ENCODE data around the gene KRT72. TPM values are rescaled to one million over a fixed set of nuclear protein-coding genes. Genes with fewer than 3 reads are reported as not detected.

The KRT72 gene
- total RNA-seq, 1 experiment from 2014 or later = not detected

DNA sequence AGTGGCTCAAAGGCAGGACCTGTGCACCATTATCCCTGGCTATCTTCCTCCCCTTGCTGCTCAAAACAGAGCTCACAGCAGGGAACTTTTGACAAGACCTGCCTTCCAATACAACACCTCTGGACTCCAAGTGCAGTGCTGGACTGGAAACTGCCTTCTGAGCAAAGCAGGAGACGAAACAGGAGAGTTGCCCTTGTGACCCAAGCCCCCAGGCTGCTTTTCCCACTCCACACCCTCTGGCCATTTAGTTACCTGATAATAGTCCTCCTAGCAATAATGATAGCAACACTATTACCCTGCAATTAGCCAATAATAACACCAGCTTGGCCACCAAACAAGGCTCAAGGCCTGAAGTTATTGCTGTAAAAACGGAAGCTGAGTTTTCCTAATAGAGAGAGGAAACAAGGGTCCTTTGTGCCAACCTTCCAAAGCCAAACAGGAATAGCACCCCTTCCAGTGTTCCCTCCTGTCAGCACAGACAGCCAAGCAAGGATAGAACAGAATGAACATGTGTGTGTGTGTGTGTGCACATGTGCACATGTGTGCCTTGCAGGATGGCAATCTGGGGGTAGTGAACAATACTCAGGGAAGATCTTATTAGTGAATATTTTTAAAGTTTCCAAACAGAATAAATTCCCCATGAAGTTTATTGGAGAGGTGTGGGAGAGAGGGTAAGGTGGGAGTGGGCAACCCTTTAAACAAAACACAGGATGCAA lies 26.3 kb upstream of the KRT72 start:
- Histone ChIP-seq H3K36me3 (ENCODE audit: low read depth, low read length) (no peaks in the 10 kb centered on the region), H4K20me1 (ENCODE audit: low read length) (no peaks in the 10 kb centered on the region), H3K27ac (ENCODE audit: low read length) (no peak overlapping the region), H3K79me2 (ENCODE audit: low read length) (no peaks in the 10 kb centered on the region), H3K4me1 (ENCODE audit: insufficient read depth, low read length) (no peaks in the 10 kb centered on the region), H3K4me3 (ENCODE audit: low read length) (no peak overlapping the region), H3K9me2 (replicated peaks; ENCODE audit: low read length) (no peaks in the 10 kb centered on the region), H3F3A (ENCODE audit: low read length, unreplicated experiment) (no peaks in the 10 kb centered on the region), H2AFZ (ENCODE audit: low read length) (no peak overlapping the region), H3K4me2 (ENCODE audit: low read length) (no peak overlapping the region), H3K27me3 (ENCODE audit: low read length) (0 out of 2 replicates have a peak, but pooled peaks cover 12% of the 10 kb centered on the region), H3K9me3 (ENCODE audit: low read length) (no peaks in the 10 kb centered on the region), H3K9ac (ENCODE audit: low read length) (no peak overlapping the region)
- no peak for TF ChIP-seq EZH2 (IDR thresholded peaks at IDR 0.05; ENCODE audit: low read length, unreplicated experiment)
- TF ChIP-seq, protein P1, sequence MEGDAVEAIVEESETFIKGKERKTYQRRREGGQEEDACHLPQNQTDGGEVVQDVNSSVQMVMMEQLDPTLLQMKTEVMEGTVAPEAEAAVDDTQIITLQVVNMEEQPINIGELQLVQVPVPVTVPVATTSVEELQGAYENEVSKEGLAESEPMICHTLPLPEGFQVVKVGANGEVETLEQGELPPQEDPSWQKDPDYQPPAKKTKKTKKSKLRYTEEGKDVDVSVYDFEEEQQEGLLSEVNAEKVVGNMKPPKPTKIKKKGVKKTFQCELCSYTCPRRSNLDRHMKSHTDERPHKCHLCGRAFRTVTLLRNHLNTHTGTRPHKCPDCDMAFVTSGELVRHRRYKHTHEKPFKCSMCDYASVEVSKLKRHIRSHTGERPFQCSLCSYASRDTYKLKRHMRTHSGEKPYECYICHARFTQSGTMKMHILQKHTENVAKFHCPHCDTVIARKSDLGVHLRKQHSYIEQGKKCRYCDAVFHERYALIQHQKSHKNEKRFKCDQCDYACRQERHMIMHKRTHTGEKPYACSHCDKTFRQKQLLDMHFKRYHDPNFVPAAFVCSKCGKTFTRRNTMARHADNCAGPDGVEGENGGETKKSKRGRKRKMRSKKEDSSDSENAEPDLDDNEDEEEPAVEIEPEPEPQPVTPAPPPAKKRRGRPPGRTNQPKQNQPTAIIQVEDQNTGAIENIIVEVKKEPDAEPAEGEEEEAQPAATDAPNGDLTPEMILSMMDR (conservative IDR thresholded peaks at IDR 0.05; ENCODE audit: low read depth, low read length) = no peak
- no peak for TF ChIP-seq EZH2phosphoT487 (IDR thresholded peaks at IDR 0.05; ENCODE audit: borderline replicate concordance, low read length)
- no peak for ATAC-seq
- no TSS peak for BruUV-seq (replicated peaks)
- ChIA-PET CTCF (no interaction called here), POLR2A (ENCODE audit: unreplicated experiment) (no interaction called here)
- intact Hi-C loops (cut with micrococcal nuclease) = no loop called here
- no peak for DNase-seq

DNA sequence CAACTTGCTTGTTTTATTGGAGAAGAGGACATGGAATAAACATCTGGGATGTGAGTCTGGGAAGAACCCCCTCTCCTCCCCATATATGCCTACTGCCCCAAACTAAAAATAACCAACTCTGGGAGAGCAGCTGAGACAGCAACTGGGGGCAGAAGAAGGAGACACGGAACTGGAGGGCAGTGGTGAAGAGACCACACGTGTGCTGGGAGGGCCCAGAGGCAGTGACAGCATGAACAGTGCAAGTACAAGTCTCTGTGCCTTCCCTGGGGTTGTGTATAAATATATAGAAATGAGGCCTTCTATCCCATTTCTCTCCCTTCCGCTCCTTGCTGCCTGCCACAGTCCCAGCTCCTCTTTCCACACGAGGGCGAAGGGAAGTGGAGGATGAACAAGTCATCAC lies 21.1 kb upstream of the KRT72 start:
- ATAC-seq = no peak
- BruUV-seq (replicated peaks) = no TSS peak
- DNase-seq = no peak
- no peaks in the 10 kb centered on the region for H4K20me1 ChIP-seq (ENCODE audit: low read length)
- peaks cover 25% of the 10 kb centered on the region for H3K27me3 ChIP-seq (ENCODE audit: low read length)
- CTCF ChIA-PET = no interaction called here
- TF ChIP-seq EZH2 (IDR thresholded peaks at IDR 0.05; ENCODE audit: low read length, unreplicated experiment) (no peak), EZH2phosphoT487 (IDR thresholded peaks at IDR 0.05; ENCODE audit: borderline replicate concordance, low read length) (no peak)
- TF ChIP-seq, protein P1 (conservative IDR thresholded peaks at IDR 0.05; ENCODE audit: low read depth, low read length) = no peak
- no peaks in the 10 kb centered on the region for H3K4me1 ChIP-seq (ENCODE audit: insufficient read depth, low read length)
- H3K4me3 ChIP-seq (ENCODE audit: low read length) = no peak overlapping the region
- H3K27ac ChIP-seq (ENCODE audit: low read length) = no peak overlapping the region
- H3K9me2 ChIP-seq (replicated peaks; ENCODE audit: low read length) = no peaks in the 10 kb centered on the region
- no peaks in the 10 kb centered on the region for H3F3A ChIP-seq (ENCODE audit: low read length, unreplicated experiment)
- no peaks in the 10 kb centered on the region for H3K79me2 ChIP-seq (ENCODE audit: low read length)
- no peak overlapping the region for H2AFZ ChIP-seq (ENCODE audit: low read length)
- H3K9me3 ChIP-seq (ENCODE audit: low read length) = no peaks in the 10 kb centered on the region
- intact Hi-C loops (cut with micrococcal nuclease) = no loop called here
- no peak overlapping the region for H3K4me2 ChIP-seq (ENCODE audit: low read length)
- no peak overlapping the region for H3K9ac ChIP-seq (ENCODE audit: low read length)
- H3K36me3 ChIP-seq (ENCODE audit: low read depth, low read length) = no peaks in the 10 kb centered on the region
- POLR2A ChIA-PET (ENCODE audit: unreplicated experiment) = no interaction called here

GRCh38 chr12:52618866-52619265 lies 17.6 kb upstream of the KRT72 start:
- no peak overlapping the region for H2AFZ ChIP-seq (ENCODE audit: low read length)
- no peak for DNase-seq
- peaks cover 40% of the 10 kb centered on the region for H3K27me3 ChIP-seq (ENCODE audit: low read length)
- no peak overlapping the region for H3K27ac ChIP-seq (ENCODE audit: low read length)
- H3K4me2 ChIP-seq (ENCODE audit: low read length) = no peak overlapping the region
- no peak for TF ChIP-seq EZH2phosphoT487 (IDR thresholded peaks at IDR 0.05; ENCODE audit: borderline replicate concordance, low read length)
- TF ChIP-seq, protein P1 (conservative IDR thresholded peaks at IDR 0.05; ENCODE audit: low read depth, low read length) = no peak
- TF ChIP-seq EZH2 (IDR thresholded peaks at IDR 0.05; ENCODE audit: low read length, unreplicated experiment) = no peak
- no peaks in the 10 kb centered on the region for H3K36me3 ChIP-seq (ENCODE audit: low read depth, low read length)
- H3K4me1 ChIP-seq (ENCODE audit: insufficient read depth, low read length) = no peaks in the 10 kb centered on the region
- BruUV-seq (replicated peaks) = no TSS peak
- no peaks in the 10 kb centered on the region for H4K20me1 ChIP-seq (ENCODE audit: low read length)
- no peaks in the 10 kb centered on the region for H3K9me3 ChIP-seq (ENCODE audit: low read length)
- H3K4me3 ChIP-seq (ENCODE audit: low read length) = no peak overlapping the region
- no peaks in the 10 kb centered on the region for H3K9me2 ChIP-seq (replicated peaks; ENCODE audit: low read length)
- POLR2A ChIA-PET (ENCODE audit: unreplicated experiment) = no interaction called here
- no peaks in the 10 kb centered on the region for H3K79me2 ChIP-seq (ENCODE audit: low read length)
- intact Hi-C loops (cut with micrococcal nuclease) = no loop called here
- CTCF ChIA-PET = no interaction called here
- H3F3A ChIP-seq (ENCODE audit: low read length, unreplicated experiment) = no peaks in the 10 kb centered on the region
- ATAC-seq = no peak
- no peak overlapping the region for H3K9ac ChIP-seq (ENCODE audit: low read length)
